ENCODE data around the gene BDH1. TPM values are rescaled to one million over a fixed set of nuclear protein-coding genes. Genes with fewer than 3 reads are reported as not detected.
"Not testable (repeated sequence)": the region's sequence is repeated elsewhere in the genome, so short reads cannot be mapped to it uniquely, and the experiment has no call there.

The BDH1 gene
- total RNA-seq, 1 donor from 2014 or later: 8.8 TPM

- DNase-seq (ENCODE audit: extremely low read depth, low read depth, low spot score): no peak
Observed at GRCh38 chr3:197490098-197491058, 65.4 kb downstream of the BDH1 start.

- peak; percentile 85 for DNase-seq (ENCODE audit: extremely low read depth, low read depth, low spot score)
Observed at GRCh38 chr3:197487911-197488391, 67.8 kb downstream of the BDH1 start.

GRCh38 chr3:197486861-197487260 is 68.9 kb downstream of the BDH1 start:
- no peak for DNase-seq (ENCODE audit: extremely low read depth, low read depth, low spot score)

GRCh38 chr3:197485143-197485542 is 70.6 kb downstream of the BDH1 start:
- DNase-seq (ENCODE audit: extremely low read depth, low read depth, low spot score): no peak

GRCh38 chr3:197484204-197484901 is 71.4 kb downstream of the BDH1 start:
- DNase-seq (ENCODE audit: extremely low read depth, low read depth, low spot score): no peak

GRCh38 chr3:197482001-197482400 is 73.8 kb downstream of the BDH1 start:
- no peak for DNase-seq (ENCODE audit: extremely low read depth, low read depth, low spot score)

- DNase-seq (ENCODE audit: extremely low read depth, low read depth, low spot score): no peak
Observed at GRCh38 chr3:197480320-197480719, 75.4 kb downstream of the BDH1 start.

GRCh38 chr3:197478746-197479668 is 76.8 kb downstream of the BDH1 start:
- DNase-seq (ENCODE audit: extremely low read depth, low read depth, low spot score): no peak

- DNase-seq (ENCODE audit: extremely low read depth, low read depth, low spot score): not testable (repeated sequence)
Observed at GRCh38 chr3:197477816-197478215, 78.0 kb downstream of the BDH1 start.

GRCh38 chr3:197475997-197476525 is 79.7 kb downstream of the BDH1 start:
- no peak for DNase-seq (ENCODE audit: extremely low read depth, low read depth, low spot score)

GRCh38 chr3:197475514-197475913 is 80.3 kb downstream of the BDH1 start:
- no peak for DNase-seq (ENCODE audit: extremely low read depth, low read depth, low spot score)

- no peak for DNase-seq (ENCODE audit: extremely low read depth, low read depth, low spot score)
Observed at GRCh38 chr3:197472151-197472550, 83.6 kb downstream of the BDH1 start.

GRCh38 chr3:197471221-197472010 is 84.4 kb downstream of the BDH1 start:
- no peak for DNase-seq (ENCODE audit: extremely low read depth, low read depth, low spot score)

- no peak for DNase-seq (ENCODE audit: extremely low read depth, low read depth, low spot score)
Observed at GRCh38 chr3:197468866-197469382, 86.8 kb downstream of the BDH1 start.

GRCh38 chr3:197468167-197468566 is 87.6 kb downstream of the BDH1 start:
- no peak for DNase-seq (ENCODE audit: extremely low read depth, low read depth, low spot score)

GRCh38 chr3:197466586-197467399 is 89.0 kb downstream of the BDH1 start:
- DNase-seq (ENCODE audit: extremely low read depth, low read depth, low spot score): no peak

GRCh38 chr3:197465996-197466549 is 89.7 kb downstream of the BDH1 start:
- no peak for DNase-seq (ENCODE audit: extremely low read depth, low read depth, low spot score)

Measured in glomerular endothelial cell (primary cell).